Panc1 (cell line): Measurements from ENCODE around the gene FOXM1.

Experiments
- POLR2AphosphoS5 ChIP-seq: IDR thresholded peaks from 2 replicates; pipeline ENCODE4 v1.6.1; 2012; ENCODE audit warnings: mild to moderate bottlenecking, low read depth, low read length, moderate library complexity
- SIN3A ChIP-seq: IDR thresholded peaks from 2 replicates; pipeline ENCODE4 v1.6.1; 2012; ENCODE audit warnings: low read depth, mild to moderate bottlenecking, low read length, moderate library complexity, borderline replicate concordance; ENCODE audit not compliant: insufficient read depth
- TF ChIP-seq, protein P1 (sequence below): fragments of 450-650 bp; IDR thresholded peaks from 2 replicates; pipeline ENCODE4 v1.5.1; 2017; ENCODE audit warnings: mild to moderate bottlenecking
- TF ChIP-seq, protein P2 (sequence below), 2 experiments: IDR thresholded peaks; 2 replicates each; pipeline ENCODE4 v1.6.1; 2011 to 2012; ENCODE audit warnings: low read depth in 2 of 2, control low read depth in 1 of 2, low read length in 1 of 2, mild to moderate bottlenecking in 1 of 2, moderate library complexity in 1 of 2; ENCODE audit not compliant: insufficient read depth in 1 of 2

DNA sequence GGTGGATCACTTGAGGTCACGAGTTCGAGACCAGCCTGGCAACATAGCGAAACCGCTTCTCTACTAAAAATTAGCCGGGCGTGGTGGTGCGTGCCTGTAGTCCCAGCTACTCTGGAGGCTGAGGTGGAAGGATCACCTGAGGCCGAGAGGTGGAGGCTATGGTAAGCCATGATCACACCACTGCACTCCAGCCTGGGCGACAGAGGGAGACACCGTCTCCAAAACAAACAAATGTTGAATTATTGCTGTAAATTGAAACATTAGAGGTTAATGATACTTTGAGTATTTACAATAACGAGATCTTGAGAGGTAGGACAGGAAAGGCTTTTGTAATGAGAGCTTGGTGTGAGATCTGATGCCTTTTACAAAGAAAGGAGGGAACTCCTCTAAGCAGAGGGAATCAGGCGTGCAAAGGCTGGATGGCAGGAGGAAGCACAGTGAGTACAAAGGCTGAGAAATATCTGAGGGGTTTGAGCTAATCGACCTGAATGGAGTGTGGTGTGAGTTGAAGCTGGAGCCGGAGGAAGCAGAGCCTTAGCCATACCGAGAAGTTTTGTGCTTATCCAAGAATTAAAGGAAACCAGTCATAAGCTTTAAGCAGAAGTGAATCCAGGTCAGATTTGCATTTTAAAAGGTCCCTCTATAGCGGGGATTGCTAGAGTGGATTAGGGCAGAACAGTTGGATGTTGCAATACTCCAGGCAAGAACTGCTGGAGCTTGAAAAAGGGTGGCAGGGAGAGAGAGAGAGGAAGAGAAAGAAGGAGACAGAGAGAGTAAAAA lies 1.2 kb upstream of the FOXM1 start:
- TF ChIP-seq, protein P1, sequence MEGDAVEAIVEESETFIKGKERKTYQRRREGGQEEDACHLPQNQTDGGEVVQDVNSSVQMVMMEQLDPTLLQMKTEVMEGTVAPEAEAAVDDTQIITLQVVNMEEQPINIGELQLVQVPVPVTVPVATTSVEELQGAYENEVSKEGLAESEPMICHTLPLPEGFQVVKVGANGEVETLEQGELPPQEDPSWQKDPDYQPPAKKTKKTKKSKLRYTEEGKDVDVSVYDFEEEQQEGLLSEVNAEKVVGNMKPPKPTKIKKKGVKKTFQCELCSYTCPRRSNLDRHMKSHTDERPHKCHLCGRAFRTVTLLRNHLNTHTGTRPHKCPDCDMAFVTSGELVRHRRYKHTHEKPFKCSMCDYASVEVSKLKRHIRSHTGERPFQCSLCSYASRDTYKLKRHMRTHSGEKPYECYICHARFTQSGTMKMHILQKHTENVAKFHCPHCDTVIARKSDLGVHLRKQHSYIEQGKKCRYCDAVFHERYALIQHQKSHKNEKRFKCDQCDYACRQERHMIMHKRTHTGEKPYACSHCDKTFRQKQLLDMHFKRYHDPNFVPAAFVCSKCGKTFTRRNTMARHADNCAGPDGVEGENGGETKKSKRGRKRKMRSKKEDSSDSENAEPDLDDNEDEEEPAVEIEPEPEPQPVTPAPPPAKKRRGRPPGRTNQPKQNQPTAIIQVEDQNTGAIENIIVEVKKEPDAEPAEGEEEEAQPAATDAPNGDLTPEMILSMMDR, result no peak
- TF ChIP-seq SIN3A, result no peak
- TF ChIP-seq, protein P2, sequence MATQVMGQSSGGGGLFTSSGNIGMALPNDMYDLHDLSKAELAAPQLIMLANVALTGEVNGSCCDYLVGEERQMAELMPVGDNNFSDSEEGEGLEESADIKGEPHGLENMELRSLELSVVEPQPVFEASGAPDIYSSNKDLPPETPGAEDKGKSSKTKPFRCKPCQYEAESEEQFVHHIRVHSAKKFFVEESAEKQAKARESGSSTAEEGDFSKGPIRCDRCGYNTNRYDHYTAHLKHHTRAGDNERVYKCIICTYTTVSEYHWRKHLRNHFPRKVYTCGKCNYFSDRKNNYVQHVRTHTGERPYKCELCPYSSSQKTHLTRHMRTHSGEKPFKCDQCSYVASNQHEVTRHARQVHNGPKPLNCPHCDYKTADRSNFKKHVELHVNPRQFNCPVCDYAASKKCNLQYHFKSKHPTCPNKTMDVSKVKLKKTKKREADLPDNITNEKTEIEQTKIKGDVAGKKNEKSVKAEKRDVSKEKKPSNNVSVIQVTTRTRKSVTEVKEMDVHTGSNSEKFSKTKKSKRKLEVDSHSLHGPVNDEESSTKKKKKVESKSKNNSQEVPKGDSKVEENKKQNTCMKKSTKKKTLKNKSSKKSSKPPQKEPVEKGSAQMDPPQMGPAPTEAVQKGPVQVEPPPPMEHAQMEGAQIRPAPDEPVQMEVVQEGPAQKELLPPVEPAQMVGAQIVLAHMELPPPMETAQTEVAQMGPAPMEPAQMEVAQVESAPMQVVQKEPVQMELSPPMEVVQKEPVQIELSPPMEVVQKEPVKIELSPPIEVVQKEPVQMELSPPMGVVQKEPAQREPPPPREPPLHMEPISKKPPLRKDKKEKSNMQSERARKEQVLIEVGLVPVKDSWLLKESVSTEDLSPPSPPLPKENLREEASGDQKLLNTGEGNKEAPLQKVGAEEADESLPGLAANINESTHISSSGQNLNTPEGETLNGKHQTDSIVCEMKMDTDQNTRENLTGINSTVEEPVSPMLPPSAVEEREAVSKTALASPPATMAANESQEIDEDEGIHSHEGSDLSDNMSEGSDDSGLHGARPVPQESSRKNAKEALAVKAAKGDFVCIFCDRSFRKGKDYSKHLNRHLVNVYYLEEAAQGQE (IDR thresholded peaks at IDR 0.05; ENCODE audit: insufficient read depth in 1 of 2, low read depth in 2 of 2, low read length in 1 of 2), result no peak
- no peak for TF ChIP-seq POLR2AphosphoS5
